ENCODE measurements around the gene NCKAP5.

The NCKAP5 gene

DNA sequence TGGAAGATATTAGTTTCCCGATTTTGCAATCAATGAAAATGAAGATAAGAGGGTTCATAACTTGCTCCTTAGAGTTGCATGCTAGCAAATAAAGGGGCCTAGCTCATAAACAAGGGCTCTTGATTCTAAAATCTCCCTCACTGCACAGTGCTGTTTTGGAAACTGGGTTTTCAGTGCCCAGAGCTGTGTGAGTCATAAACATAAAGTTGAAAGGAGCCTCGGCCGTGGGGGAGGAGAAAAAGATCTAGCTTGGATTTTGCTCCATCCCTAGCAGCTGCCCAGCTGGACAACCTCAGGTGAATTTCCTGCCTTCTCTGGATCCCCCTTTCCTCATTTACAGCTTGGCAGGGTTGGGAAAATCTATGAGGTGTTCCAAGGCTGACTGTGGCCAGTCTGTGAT is 940.7 kb downstream of the NCKAP5 start:
- TF ChIP-seq POLR2A (IDR thresholded peaks at IDR 0.05; ENCODE audit: extremely low read depth, insufficient read length) (no peak), CTCF (IDR thresholded peaks at IDR 0.05; ENCODE audit: low read depth, low read length) (no peak), MYC (IDR thresholded peaks at IDR 0.05; ENCODE audit: low read depth, low read length) (no peak)
- TF ChIP-seq, protein P1, sequence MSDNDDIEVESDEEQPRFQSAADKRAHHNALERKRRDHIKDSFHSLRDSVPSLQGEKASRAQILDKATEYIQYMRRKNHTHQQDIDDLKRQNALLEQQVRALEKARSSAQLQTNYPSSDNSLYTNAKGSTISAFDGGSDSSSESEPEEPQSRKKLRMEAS (IDR thresholded peaks at IDR 0.05; ENCODE audit: low read depth, low read length) = no peak
- no peak for DNase-seq (ENCODE audit: low read depth)
- no peak overlapping the region for H3K4me3 ChIP-seq (ENCODE audit: low read depth, low read length)

DNA sequence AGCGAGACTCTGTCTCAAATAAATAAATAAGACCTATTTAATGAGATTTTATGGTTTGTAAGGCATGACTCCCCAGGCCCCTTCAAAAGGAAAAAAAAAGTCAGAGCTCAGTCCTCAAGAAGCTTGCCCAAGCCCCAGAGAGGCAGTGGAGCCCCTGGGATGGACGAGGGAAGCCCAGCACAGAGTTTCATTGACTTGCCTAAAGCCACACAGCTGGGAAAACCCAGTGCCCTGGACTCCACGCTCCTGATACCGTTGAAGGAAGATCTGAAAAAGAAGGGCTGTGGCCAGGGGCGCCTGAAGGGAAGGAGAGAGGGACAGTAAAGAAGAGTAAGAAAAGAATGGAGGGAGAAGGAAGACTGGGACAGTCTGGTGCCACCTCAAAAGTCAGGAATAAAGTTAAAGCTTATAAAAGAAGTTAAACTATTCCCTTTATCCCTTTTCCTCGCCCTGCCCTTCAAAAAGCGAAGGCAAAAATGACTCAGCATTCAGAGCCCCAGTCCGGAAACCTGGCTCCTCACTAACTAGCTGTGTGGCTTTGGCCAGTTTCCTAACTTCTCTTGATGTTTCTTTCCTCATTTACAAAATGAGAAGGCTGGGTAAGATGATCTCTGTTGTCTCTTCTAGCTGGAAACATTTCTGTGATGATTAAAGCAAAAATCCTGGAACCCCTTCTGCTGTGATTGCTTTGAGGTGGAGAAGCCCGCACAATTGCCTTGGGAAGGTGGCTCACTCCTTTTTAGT is 945.0 kb downstream of the NCKAP5 start:
- TF ChIP-seq POLR2A (IDR thresholded peaks at IDR 0.05; ENCODE audit: extremely low read depth, insufficient read length) = no peak
- no peak for TF ChIP-seq CTCF (IDR thresholded peaks at IDR 0.05; ENCODE audit: low read depth, low read length)
- no peak for TF ChIP-seq MYC (IDR thresholded peaks at IDR 0.05; ENCODE audit: low read depth, low read length)
- TF ChIP-seq, protein P1 (IDR thresholded peaks at IDR 0.05; ENCODE audit: low read depth, low read length) = no peak
- no peak overlapping the region for H3K4me3 ChIP-seq (ENCODE audit: low read depth, low read length)
- DNase-seq (ENCODE audit: low read depth) = peak; percentile 40

All from NB4 (cell line).